HG03457 (cell line): ENCODE data around the gene SOWAHC.
"Not testable (repeated sequence)": the region's sequence is repeated elsewhere in the genome, so short reads cannot be mapped to it uniquely, and the experiment has no call there.

ENCODE experiments used
- ATAC-seq: cut with Tn5 transposase; IDR thresholded peaks from one replicate; pipeline ENCODE4 v1.9.1; 2021; ENCODE audit warnings: moderate number of reproducible peaks; ENCODE audit not compliant: unreplicated experiment

The SOWAHC gene

GRCh38 chr2:109613922-109614714 lies at the start of gene SOWAHC, which contains the start of gene SEPTIN10:
Gene SOWAHC (plus strand): TSS chr2:109614364. CDS start chr2:109614490, 126 bp downstream.
Gene SEPTIN10 (minus strand): TSS chr2:109613966. CDS start chr2:109613827, 139 bp downstream.
- no peak for ATAC-seq

GRCh38 chr2:109575373-109575772 lies 38.8 kb upstream of the SOWAHC start:
- ATAC-seq: no peak

DNA sequence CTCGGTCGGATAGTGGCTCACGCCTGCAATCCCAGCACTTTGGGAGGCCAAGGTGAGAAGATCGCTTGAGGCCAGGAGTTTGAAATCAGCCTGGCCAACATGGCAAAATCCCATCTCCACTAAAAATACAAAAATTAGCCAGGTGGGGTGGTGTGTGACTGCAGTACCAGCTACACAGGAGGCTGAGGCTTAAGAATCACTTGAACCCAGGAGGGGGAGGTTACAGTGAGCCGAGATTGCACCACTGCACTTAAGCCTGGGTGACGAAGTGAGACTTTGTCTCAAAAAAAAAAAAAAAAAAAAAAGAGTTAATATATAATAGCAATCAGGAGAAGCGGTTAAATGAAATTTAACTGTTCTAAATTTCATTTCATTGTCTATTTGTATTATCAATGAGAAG lies 36.5 kb upstream of the SOWAHC start:
- not testable (repeated sequence) for ATAC-seq

DNA sequence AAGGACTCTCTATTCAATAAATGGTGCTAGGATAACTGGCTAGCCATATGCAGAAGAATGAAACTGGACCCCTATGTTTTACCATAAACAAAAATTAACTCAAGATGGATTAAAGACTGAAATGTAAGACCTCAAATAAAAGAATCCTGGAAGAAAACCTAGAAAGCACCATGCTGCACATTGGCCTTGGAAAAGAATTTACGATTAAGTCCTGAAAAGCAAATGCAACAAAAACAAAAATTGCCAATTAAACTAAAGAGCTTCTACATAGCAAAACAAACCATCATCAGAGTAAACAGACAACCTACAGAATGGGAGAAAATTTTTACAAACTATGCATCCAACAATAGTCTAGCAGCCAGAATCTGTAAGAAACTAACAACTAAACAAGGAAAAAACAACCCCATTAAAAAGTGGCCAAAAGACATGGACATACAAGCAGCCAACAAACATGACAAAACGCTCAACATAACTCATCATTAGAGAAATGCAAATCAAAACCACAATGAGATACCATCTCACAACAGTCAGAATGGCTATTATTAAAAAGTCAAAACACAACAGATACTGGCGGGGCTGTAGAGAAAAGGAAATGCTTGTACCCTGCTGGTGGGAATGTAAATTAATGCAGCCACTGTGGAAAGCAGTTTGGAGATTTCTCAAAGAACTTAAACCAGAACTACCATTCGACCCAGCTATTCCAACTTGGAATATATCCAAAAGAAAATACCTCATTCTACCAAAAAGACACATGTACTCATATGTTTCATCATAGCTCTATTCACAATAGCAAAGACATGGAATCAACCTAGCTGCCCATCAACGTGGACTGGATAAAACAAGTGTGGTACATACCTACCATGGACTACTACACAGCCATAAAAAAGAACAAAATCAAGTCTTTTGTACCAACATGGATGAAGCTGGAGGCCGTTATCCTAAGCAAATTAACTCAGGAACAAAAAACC lies 31.0 kb upstream of the SOWAHC start:
- ATAC-seq: no peak

DNA sequence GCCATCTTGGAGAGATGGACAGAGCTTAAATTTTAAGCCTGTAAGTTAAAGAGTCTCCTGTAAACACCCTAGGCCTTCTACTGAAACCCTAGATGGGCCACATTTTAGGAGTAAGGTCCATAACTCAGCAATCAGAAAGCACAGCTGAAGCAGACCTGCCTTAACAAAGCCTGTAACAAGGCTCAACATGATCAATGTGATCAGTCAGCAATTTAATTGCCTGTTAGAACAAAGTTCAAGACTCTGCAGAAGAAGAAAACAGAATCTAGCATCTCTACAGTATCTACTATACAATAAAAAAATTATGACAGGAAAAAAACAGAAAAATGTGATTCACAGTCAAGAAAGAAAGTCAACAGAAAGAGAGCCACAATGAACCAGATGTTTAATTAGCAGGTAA lies 27.5 kb upstream of the SOWAHC start:
- ATAC-seq: no peak

DNA sequence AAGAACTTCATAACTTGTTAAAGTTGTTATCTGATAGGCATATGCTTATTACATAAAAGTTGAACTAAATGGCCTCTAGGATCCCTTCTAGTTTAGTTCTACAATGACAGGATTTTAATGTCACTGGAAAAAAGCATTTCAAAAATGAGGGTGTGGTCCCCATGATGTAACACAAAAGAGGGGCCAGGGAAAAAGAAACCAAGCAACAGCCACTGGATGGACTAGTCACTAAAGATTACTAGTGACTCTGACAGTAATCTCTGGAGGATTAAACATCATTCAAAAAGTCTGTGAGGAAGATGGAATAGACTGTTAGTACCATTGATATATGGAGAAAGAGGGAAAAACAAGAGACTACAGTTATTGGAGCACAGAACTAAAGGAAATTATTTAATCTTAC lies 23.0 kb upstream of the SOWAHC start:
- no peak for ATAC-seq

- ATAC-seq: no peak
Measured at GRCh38 chr2:109592905-109593304, 21.3 kb upstream of the SOWAHC start.

- ATAC-seq: no peak
Measured at GRCh38 chr2:109594246-109594885, 19.8 kb upstream of the SOWAHC start.

DNA sequence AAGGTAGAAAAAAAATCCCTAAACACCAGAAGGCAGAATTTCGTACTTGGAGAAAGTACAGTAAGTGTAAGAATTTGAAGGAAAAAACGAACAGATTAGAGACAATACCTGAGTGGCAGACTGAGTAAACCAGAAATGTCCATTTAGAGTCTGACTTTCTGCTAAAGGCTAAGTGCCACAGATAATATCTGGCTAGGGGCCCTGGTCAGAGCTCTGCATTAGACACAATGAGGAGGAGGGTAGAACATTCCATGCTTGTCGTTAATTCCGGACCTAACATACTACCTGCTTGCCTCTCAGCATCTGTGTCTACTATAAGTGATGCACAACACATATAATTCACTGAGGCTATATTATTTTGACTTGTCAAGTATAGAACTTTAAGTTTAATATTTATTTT lies 18.5 kb upstream of the SOWAHC start:
- ATAC-seq: no peak

- no peak for ATAC-seq
Measured at GRCh38 chr2:109597283-109597682, 16.9 kb upstream of the SOWAHC start.

DNA sequence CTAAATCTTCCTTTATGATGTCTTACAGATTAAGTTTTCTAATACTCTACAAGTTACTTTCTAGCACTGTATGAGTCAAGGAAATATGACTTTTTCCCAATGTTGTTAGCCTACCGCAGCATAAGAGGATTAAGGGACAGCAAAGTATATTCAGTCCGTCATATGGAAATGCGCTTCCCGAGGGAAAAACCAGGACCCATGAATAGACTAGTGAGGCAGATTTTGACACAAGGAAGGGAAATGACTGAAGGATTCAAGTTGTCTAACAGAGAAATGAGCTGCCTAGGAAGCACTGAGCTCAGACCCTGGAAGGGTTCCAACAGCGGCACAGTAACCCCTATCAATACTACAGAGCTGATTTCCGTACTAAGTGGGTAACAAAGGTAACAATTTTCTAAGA lies 12.4 kb upstream of the SOWAHC start:
- no peak for ATAC-seq

DNA sequence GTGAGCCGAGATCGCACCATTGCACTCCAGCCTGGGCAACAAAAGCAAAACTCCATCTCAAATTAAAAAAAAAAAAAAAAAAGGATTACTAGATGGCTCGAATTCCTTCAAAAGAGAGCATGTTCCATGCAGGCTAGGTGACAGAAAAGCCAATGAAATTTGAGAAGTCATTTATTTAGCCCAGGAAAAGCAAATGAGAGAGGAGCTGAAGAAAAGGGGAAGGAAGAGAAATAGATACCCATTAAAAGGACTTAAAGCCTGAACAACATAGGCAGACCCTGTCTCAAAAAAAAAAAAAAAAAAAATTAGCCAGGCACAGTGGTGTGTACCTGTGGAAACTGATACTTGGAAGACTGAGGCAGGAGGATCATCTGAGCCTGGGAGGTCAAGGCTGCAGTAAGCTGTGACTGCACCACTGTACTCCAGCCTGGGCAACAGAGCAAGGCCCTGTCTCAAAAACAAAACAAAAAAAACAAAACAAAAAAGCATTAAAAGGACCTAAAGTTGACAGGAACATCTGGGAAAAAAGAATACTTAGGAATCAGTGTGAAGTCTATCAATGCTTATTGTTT lies 11.5 kb upstream of the SOWAHC start:
- ATAC-seq: no peak

DNA sequence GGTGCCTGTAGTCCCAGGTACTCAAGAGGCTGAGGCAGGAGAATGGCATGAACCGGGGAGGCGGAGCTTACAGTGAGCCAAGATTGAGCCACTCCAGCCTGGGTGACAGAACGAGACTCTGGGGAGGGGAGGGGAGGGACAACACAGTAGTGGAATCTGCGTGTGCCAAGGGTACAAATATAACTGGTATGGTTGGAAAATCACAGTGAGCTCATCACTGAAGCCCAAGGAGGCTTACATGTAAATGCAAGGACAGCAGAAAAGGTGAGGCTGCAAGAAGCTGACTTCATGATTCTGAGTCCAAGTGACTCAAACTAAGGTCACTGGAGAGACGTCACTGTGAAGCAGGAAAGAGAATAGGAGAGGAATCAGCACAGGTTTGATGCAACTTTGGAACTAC lies 9.6 kb upstream of the SOWAHC start:
- ATAC-seq: no peak

DNA sequence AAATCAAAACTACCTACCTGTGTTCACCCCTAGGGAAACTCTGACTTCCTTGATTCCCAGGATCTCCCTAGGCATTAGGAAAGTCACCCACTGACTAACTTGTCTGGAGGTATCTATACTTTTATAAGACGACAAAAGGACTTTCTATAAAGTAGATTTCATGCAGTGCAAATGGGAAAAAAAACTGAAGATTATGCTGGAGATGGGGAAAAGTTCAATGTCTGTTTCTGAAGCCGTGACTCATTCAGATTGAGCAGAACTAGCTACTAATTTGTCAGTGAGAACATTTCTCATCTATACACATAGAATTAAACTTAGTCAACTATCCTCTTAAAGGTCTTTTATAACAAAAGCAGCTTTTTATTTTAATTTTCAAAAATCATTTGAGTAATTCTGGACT lies 6.4 kb upstream of the SOWAHC start:
- ATAC-seq: no peak

DNA sequence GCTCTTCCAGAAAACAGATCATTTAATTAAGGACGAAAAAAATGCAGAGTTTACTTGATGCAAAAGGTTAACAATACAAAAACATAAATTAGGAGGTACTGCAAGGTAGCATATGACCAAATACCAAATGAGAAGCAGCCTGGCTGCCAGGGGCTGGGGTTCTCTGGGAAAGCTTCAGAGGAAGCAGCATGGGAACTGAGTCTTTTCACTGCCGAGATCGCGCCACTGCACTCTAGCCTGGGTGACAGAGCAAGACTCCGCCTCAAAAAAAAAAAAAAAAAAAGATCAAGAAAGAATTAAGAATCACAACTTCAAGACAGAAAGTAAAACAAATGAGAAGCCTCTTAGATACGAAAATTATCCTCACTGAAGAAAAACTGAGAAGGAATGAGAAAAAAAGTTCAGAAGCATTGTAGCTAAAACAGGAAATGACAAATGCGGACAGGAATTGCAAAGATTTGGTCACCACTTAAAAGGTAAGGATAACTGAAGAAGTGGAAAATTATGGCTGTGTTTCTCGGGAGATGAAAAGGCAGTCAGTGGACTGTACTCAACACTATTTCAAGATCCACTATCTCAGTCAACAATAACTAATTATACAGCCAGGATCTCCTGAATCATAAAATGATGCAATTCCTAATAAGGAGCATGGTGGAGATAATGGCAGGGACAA lies 4.7 kb upstream of the SOWAHC start:
- no peak for ATAC-seq

GRCh38 chr2:109611467-109612095 lies 2.6 kb upstream of the SOWAHC start:
- no peak for ATAC-seq

GRCh38 chr2:109613081-109613921 lies 863 bp upstream of the SOWAHC start:
- no peak for ATAC-seq

DNA sequence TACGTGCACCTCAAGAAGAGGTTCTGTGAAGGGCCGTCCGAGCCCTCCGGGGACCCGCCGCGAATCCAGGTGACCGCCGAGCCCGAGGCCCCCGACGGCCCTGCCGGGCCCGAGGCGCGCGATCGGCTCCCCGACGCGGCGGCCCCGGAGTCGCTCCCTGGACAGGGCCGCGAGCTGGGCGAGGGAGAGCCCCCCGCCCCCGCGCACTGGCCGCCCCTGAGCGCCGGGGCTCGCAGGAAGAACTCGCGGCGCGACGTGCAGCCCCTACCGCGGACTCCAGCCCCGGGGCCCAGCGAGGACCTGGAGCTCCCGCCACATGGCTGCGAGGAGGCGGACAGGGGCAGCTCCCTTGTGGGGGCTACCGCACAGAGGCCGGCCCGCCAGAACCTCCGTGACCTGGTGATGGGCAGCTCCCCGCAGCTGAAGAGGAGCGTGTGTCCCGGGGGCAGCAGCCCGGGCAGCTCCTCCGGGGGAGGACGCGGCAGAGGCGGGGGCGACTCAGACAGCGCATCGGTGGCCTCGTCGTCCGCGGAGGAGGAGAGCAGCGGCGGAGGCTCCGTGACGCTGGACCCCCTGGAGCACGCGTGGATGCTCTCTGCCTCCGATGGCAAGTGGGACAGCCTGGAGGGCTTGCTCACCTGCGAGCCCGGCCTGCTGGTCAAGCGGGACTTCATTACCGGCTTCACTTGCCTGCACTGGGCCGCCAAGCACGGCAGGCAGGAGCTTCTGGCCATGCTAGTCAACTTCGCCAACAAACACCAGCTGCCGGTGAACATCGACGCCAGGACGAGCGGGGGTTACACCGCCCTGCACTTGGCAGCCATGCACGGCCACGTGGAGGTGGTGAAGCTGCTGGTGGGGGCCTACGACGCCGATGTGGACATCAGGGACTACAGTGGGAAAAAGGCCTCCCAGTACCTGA lies 812 bp downstream of the SOWAHC start:
- no peak for ATAC-seq
